ENCODE data around the gene ACSL6. TPM values are rescaled to one million over a fixed set of nuclear protein-coding genes. Genes with fewer than 3 reads are reported as not detected.

Gene ACSL6
- total and polyA plus RNA-seq, 10 of the 15 experiments (the other 5 are each of a cell fraction or from before 2014, with no cell fraction given): 0.06 to 0.53 TPM; not detected in 8

GRCh38 chr5:132020568-132021339, 9.3 kb upstream of the ACSL6 start:
- H4K20me1 ChIP-seq (ENCODE audit: control insufficient read depth, insufficient read depth): peaks cover 7% of the 10 kb centered on the region; the same call in 1 of the 2 replicates

More at GRCh38 chr5:132020568-132021339, 9.3 kb upstream of the ACSL6 start:
- FAIRE-seq (no peak), DNase-seq (ENCODE audit: low read depth, low spot score) (no peak), ATAC-seq (peak; percentile 58)
- ChIA-PET CTCF (interaction anchor here (1.2 to 1.4 kb wide), 2 partner anchors 14 to 431 kb away, joined by 3 to 5 read pairs; no protein-coding TSS in a partner anchor), SMC1A (ENCODE audit: uncharacterized antibody, unreplicated experiment) (interaction anchor here (0.7 to 1.2 kb wide), 4 partner anchors 12 to 488 kb away, joined by 3 to 4 read pairs (median 4); no protein-coding TSS in a partner anchor), RAD21 (ENCODE audit: unreplicated experiment) (interaction anchor here (0.7 to 1.0 kb wide), 3 partner anchors 12 to 431 kb away, joined by 3 read pairs; no protein-coding TSS in a partner anchor), POLR2A (no interaction called here)
- no peak overlapping the region for H3K27ac ChIP-seq (ENCODE audit: control insufficient read depth, insufficient read depth)
- H3K4me2 ChIP-seq (ENCODE audit: control insufficient read depth, insufficient read depth): peak overlapping the region; percentile 56; the same call in 1 of the 2 replicates
- no peak for TF ChIP-seq ELK1 (IDR thresholded peaks at IDR 0.05; ENCODE audit: low read depth, low read length)
- 0 out of 2 replicates have a peak, but pooled peaks have one; percentile 36 for TF ChIP-seq BMI1 (IDR thresholded peaks at IDR 0.05; ENCODE audit: borderline replicate concordance)
- 30% methylated on average over 6 of the region's 6 CpGs for WGBS (ENCODE audit: insufficient coverage, insufficient replicate concordance, low lambda C conversion rate, missing lambda C conversion rate)
- no TSS peak for BruUV-seq (replicated peaks)
- H2AFZ ChIP-seq (ENCODE audit: control insufficient read depth, low read depth, low read length): no peak overlapping the region
- no peaks in the 10 kb centered on the region for H3K9me3 ChIP-seq (replicated peaks; ENCODE audit: control insufficient read depth, insufficient read depth, low read length)
- in situ Hi-C loops (cut with MboI): no loop called here
- no peak overlapping the region for H3K9ac ChIP-seq (ENCODE audit: control insufficient read depth, insufficient read depth, low read length)
- H3K36me3 ChIP-seq (ENCODE audit: control insufficient read depth in 2 of 2, insufficient read depth in 2 of 2, low read length in 1 of 2): no peaks in the 10 kb centered on the region
- H3K4me1 ChIP-seq (ENCODE audit: control insufficient read depth, insufficient read depth, low read length): peaks cover 33% of the 10 kb centered on the region
- peaks cover 0 to 11% of the 10 kb centered on the region in 2 experiments for H3K27me3 ChIP-seq (replicated peaks in 1 of 2; ENCODE audit: control insufficient read depth in 2 of 2, insufficient read depth in 2 of 2, low read length in 1 of 2)
- no peaks in the 10 kb centered on the region for H3K79me2 ChIP-seq (ENCODE audit: control insufficient read depth, insufficient read depth, low read length)
- intact Hi-C loops (cut with micrococcal nuclease; ENCODE audit: unreplicated experiment): loop anchor here (1.0 kb wide), 1 partner anchor 43 kb away; no protein-coding TSS in a partner anchor
- H3K4me3 ChIP-seq: no peak overlapping the region
